K562 (cell line): ENCODE data around the gene IFNGR1.

ENCODE experiments used
- BRCA1 ChIP-seq, 2 experiments: fragments of 450-650 bp in 1 of 2; sonication (generic) in 1 of 2; formaldehyde crosslinking in 1 of 2; IDR thresholded peaks; 2 replicates each; pipeline versions ENCODE4 v1.5.0 to v1.6.1; 2017 to 2020; ENCODE audit warnings: mild to moderate bottlenecking in 1 of 2, missing genetic modification reagents in 1 of 2
- DPF2 ChIP-seq: fragments of 450-650 bp; IDR thresholded peaks from 2 replicates; pipeline ENCODE4 v1.6.1; 2016
- MTA2 ChIP-seq: fragments of 450-650 bp; IDR thresholded peaks from 2 replicates; pipeline ENCODE4 v1.6.1; 2016; ENCODE audit warnings: low read depth
- MXI1 ChIP-seq: IDR thresholded peaks from 2 replicates; pipeline ENCODE4 v1.6.1; 2011; ENCODE audit warnings: low read depth, mild to moderate bottlenecking, improper control_type of control experiment, low read length
- NR1H2 ChIP-seq: sonication (generic); formaldehyde crosslinking; IDR thresholded peaks from 2 replicates; pipeline ENCODE4 v1.4.0; 2020; ENCODE audit warnings: mild to moderate bottlenecking, missing genetic modification reagents
- SRF ChIP-seq, 2 experiments: fragments of 250-450, 450-650 bp in 1 of 2; sonication (Bioruptor Pico) in 1 of 2; sonication (generic) in 1 of 2; formaldehyde crosslinking; IDR thresholded peaks; 2 replicates each; pipeline versions ENCODE4 v1.5.0 to v1.5.1; 2020 to 2022; ENCODE audit warnings: mild to moderate bottlenecking in 1 of 2, missing genetic modification reagents in 1 of 2
- XRCC4 ChIP-seq: IDR thresholded peaks from one replicate; pipeline ENCODE4 v1.6.1; 2011; ENCODE audit not compliant: insufficient read depth, insufficient read length; ENCODE audit errors: extremely low read depth
- ZC3H4 ChIP-seq: sonication (generic); formaldehyde crosslinking; IDR thresholded peaks from 2 replicates; pipeline ENCODE4 v1.9.0; 2021; ENCODE audit warnings: missing genetic modification reagents, borderline replicate concordance
- ZZZ3 ChIP-seq: fragments of 450-650 bp; IDR thresholded peaks from 2 replicates; pipeline ENCODE4 v1.6.1; 2016; ENCODE audit warnings: antibody characterized with exemption, mild to moderate bottlenecking, moderate library complexity
- TF ChIP-seq, protein P1 (sequence below), 3 experiments: IDR thresholded peaks in 2 of 3; conservative IDR thresholded peaks in 1 of 3; 2 replicates each; pipeline ENCODE4 v1.5.1; 2011 to 2012; ENCODE audit warnings: low read length in 3 of 3, mild to moderate bottlenecking in 3 of 3, control low read depth in 2 of 3, improper control_type of control experiment in 1 of 3, inconsistent platforms in 1 of 3, low read depth in 1 of 3, mixed read lengths in 1 of 3, moderate library complexity in 1 of 3; ENCODE audit not compliant: insufficient read depth in 2 of 3

DNA sequence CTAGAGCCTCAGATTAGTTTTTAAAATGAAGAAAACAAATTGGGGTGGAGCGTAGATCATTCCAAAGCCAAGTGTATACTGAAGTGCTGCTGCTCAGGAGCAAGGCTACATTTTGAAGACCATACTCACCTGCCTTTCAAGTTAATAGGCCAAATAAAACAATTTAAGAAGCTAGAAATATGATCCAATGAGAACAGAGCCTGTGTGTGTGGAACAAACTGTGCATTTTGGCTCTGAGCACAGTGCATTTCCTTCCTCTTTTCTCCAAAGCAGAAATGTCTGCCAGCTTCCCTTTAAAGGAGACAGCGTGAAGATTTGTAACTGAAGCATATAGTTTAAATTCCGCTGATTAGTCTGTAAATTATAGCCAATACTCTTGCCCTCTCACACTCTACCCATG, 3.2 kb upstream of the IFNGR1 start:
- TF ChIP-seq ZZZ3 (no peak), MTA2 (no peak), NR1H2 (CRISPR knock-in tag) (no peak), XRCC4 (no peak), ZC3H4 (no peak), DPF2 (no peak), MXI1 (no peak), SRF (CRISPR knock-in tag; IDR thresholded peaks at IDR 0.05) (no peak), BRCA1 (IDR thresholded peaks at IDR 0.05) (no peak), BRCA1 (CRISPR knock-in tag; IDR thresholded peaks at IDR 0.05) (no peak)
- TF ChIP-seq, protein P1, sequence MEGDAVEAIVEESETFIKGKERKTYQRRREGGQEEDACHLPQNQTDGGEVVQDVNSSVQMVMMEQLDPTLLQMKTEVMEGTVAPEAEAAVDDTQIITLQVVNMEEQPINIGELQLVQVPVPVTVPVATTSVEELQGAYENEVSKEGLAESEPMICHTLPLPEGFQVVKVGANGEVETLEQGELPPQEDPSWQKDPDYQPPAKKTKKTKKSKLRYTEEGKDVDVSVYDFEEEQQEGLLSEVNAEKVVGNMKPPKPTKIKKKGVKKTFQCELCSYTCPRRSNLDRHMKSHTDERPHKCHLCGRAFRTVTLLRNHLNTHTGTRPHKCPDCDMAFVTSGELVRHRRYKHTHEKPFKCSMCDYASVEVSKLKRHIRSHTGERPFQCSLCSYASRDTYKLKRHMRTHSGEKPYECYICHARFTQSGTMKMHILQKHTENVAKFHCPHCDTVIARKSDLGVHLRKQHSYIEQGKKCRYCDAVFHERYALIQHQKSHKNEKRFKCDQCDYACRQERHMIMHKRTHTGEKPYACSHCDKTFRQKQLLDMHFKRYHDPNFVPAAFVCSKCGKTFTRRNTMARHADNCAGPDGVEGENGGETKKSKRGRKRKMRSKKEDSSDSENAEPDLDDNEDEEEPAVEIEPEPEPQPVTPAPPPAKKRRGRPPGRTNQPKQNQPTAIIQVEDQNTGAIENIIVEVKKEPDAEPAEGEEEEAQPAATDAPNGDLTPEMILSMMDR (IDR thresholded peaks at IDR 0.05 in 2 of 3, conservative IDR thresholded peaks at IDR 0.05 in 1 of 3; ENCODE audit: insufficient read depth in 2 of 3, low read depth in 1 of 3, low read length in 3 of 3): no peak
